Endothelial cell of umbilical vein (primary cell): ENCODE measurements around the gene TMEM223. TPM values are rescaled to one million over a fixed set of nuclear protein-coding genes. Genes with fewer than 3 reads are reported as not detected.

Experiments
- BruUV-seq: library from RNA; stranded (reverse); fragments of 400-500 nt; replicated peaks from 2 replicates; lab custom pipeline; 2021; lab: Mats Ljungman, UMichigan
- CTCF ChIA-PET: fragments of 300-600, 350-600 bp; sonication (Branson Sonifier 250); formaldehyde crosslinking; loops from one replicate; lab custom pipeline; 2021; ENCODE audit warnings: antibody characterized with exemption, inconsistent platforms; lab: Charles Lee
- POLR2A ChIA-PET: fragments of 300-600, 350-600 bp; sonication (Branson Sonifier 250); formaldehyde crosslinking; loops from one replicate; lab custom pipeline; 2021; ENCODE audit warnings: antibody characterized with exemption, inconsistent platforms; lab: Charles Lee
- DNase-seq: peaks from one replicate; pipeline ENCODE4 v3.0.0-alpha.2; 2011; ENCODE audit warnings: low read depth, low spot score
- FAIRE-seq: peaks from 2 replicates; lab custom pipeline; 2011; peaks lifted over from hg19 to GRCh38; lab: Jason Lieb, UNC
- H2AFZ ChIP-seq: 2 replicates; pipeline ENCODE4 v1.6.0; 2012; ENCODE audit warnings: low read depth, low read length, control low read depth, inconsistent platforms
- H3K27ac ChIP-seq: 2 replicates; pipeline ENCODE4 v1.5.1; 2011; ENCODE audit warnings: low read depth, mild to moderate bottlenecking, control low read depth, low read length, moderate library complexity; ENCODE audit not compliant: insufficient read depth
- H3K27me3 ChIP-seq, 2 experiments: 2 replicates each; pipeline versions ENCODE4 v1.6.0 to v1.6.1; 2011; ENCODE audit warnings: low read length in 2 of 2, mixed read lengths in 1 of 2; ENCODE audit not compliant: control insufficient read depth in 2 of 2, insufficient read depth in 2 of 2
- H3K36me3 ChIP-seq, 2 experiments: 2 replicates in 1 of 2; 3 replicates in 1 of 2; pipeline ENCODE4 v1.5.1; 2011; ENCODE audit warnings: low read length in 2 of 2, mild to moderate bottlenecking in 1 of 2, moderate library complexity in 1 of 2; ENCODE audit not compliant: control insufficient read depth in 2 of 2, insufficient read depth in 2 of 2; ENCODE audit errors: extremely low read depth in 1 of 2
- H3K4me1 ChIP-seq: 3 replicates; pipeline ENCODE4 v1.5.1; 2011; ENCODE audit warnings: mild to moderate bottlenecking, low read length; ENCODE audit not compliant: control insufficient read depth, insufficient read depth; ENCODE audit errors: extremely low read depth
- H3K4me2 ChIP-seq: 2 replicates; pipeline ENCODE4 v1.6.1; 2011; ENCODE audit warnings: low read length, control low read depth, mixed read lengths; ENCODE audit not compliant: insufficient read depth
- H3K4me3 ChIP-seq, 3 experiments: fragments of 200-600 bp in 1 of 3; sonication (generic), shearing (Covaris generic) in 1 of 3; replicated peaks in 1 of 3; 2 replicates each; pipeline ENCODE4 v1.5.1; 2011 to 2016; ENCODE audit warnings: control low read depth in 3 of 3, low read length in 3 of 3, mild to moderate bottlenecking in 2 of 3, inconsistent platforms in 1 of 3, low read depth in 1 of 3, moderate library complexity in 1 of 3; ENCODE audit not compliant: insufficient read depth in 1 of 3
- H3K79me2 ChIP-seq: 2 replicates; pipeline ENCODE4 v1.6.0; 2012; ENCODE audit warnings: low read length, inconsistent platforms; ENCODE audit not compliant: control insufficient read depth, insufficient read depth
- H3K9ac ChIP-seq: replicated peaks from 2 replicates; pipeline ENCODE3; 2011; ENCODE audit warnings: low read length, control low read depth; ENCODE audit not compliant: insufficient read depth; ENCODE audit errors: extremely low read depth
- H3K9me1 ChIP-seq: replicated peaks from 3 replicates; pipeline ENCODE4 v1.6.0; 2011; ENCODE audit warnings: mild to moderate bottlenecking, low read length; ENCODE audit not compliant: control insufficient read depth, insufficient read depth; ENCODE audit errors: extremely low read depth
- H3K9me3 ChIP-seq: replicated peaks from 2 replicates; pipeline ENCODE4 v1.5.1; 2012; ENCODE audit warnings: low read length, inconsistent platforms; ENCODE audit not compliant: control insufficient read depth, insufficient read depth
- H4K20me1 ChIP-seq: replicated peaks from 2 replicates; pipeline ENCODE3; 2011; ENCODE audit warnings: mild to moderate bottlenecking, low read length; ENCODE audit not compliant: control insufficient read depth, insufficient read depth; ENCODE audit errors: extremely low read depth
- CTCF ChIP-seq, 2 donors: IDR thresholded peaks; 1 replicate in 1 of 2; 2 replicates in 1 of 2; pipeline ENCODE4 v1.5.1; 2011; ENCODE audit warnings: low read length in 2 of 2, mild to moderate bottlenecking in 2 of 2, moderate library complexity in 2 of 2, control low read depth in 1 of 2, inconsistent platforms in 1 of 2, low read depth in 1 of 2; ENCODE audit not compliant: insufficient read depth in 1 of 2; ENCODE audit errors: extremely low read depth in 1 of 2
- EZH2 ChIP-seq: IDR thresholded peaks from 2 replicates; pipeline ENCODE4 v1.6.1; 2012; ENCODE audit warnings: borderline replicate concordance, low read depth, mild to moderate bottlenecking, moderate library complexity, low read length, inconsistent platforms; ENCODE audit not compliant: severe bottlenecking
- FOS ChIP-seq: IDR thresholded peaks from 2 replicates; pipeline ENCODE4 v1.6.1; 2011; ENCODE audit warnings: mild to moderate bottlenecking, low read length, moderate library complexity, borderline replicate concordance; ENCODE audit not compliant: insufficient read depth
- GATA2 ChIP-seq: IDR thresholded peaks from 2 replicates; pipeline ENCODE4 v1.7.0; 2011; ENCODE audit warnings: low read depth, mild to moderate bottlenecking, moderate library complexity, mixed read lengths, low read length; ENCODE audit not compliant: insufficient read length, insufficient read depth
- JUN ChIP-seq: IDR thresholded peaks from 2 replicates; pipeline ENCODE4 v1.6.1; 2011; ENCODE audit warnings: borderline replicate concordance, low read depth; ENCODE audit not compliant: insufficient read length, insufficient read depth
- MAX ChIP-seq: IDR thresholded peaks from 2 replicates; pipeline ENCODE4 v1.6.1; 2011; ENCODE audit not compliant: insufficient read depth, insufficient read length
- MYC ChIP-seq: IDR thresholded peaks from one replicate; pipeline ENCODE4 v1.6.1; 2011; ENCODE audit warnings: mild to moderate bottlenecking, low read depth, low read length
- POLR2A ChIP-seq: IDR thresholded peaks from 2 replicates; pipeline ENCODE4 v1.6.1; 2012; ENCODE audit warnings: low read depth, mild to moderate bottlenecking, control low read depth, low read length
- POLR2AphosphoS5 ChIP-seq: IDR thresholded peaks from 2 replicates; pipeline ENCODE4 v1.6.1; 2012; ENCODE audit warnings: low read depth, mild to moderate bottlenecking, control low read depth, low read length, moderate library complexity; ENCODE audit not compliant: insufficient read depth
- dilution Hi-C: fragments of 300-500 bp; cut with MboI; formaldehyde crosslinking; loops from one replicate; pipeline ENCODE4 v1.15.0; 2019; ENCODE audit warnings: low sequenced_read_pairs; ENCODE audit not compliant: extremely low pct_ligation_motif_present
- intact Hi-C: fragments of 100-400 bp; cut with micrococcal nuclease; formaldehyde crosslinking; loops from one replicate; pipeline ENCODE4 v1.10.0; 2022
- polyA plus RNA-seq, 4 experiments: library from polyadenylated mRNA; depleted of rRNA in 3 of 4; stranded (reverse) in 3 of 4; unstranded in 1 of 4; fragments of >200 nt; gene quantifications; 2 replicates each; pipeline versions ENCODE4 v1.2.1 to v1.2.3, GENCODE V29; 2011 to 2012; ENCODE audit warnings: missing spikeins in 1 of 4
- total RNA-seq: library from RNA; stranded (reverse); gene quantifications from 2 replicates; pipeline ENCODE4 v1.2.3, GENCODE V29; 2021

The TMEM223 gene
- total and polyA plus RNA-seq, 2 donors (not counting 3 experiments of a cell fraction or from before 2014, with no cell fraction given) = 11.8 to 26.7 TPM

- H3K9ac ChIP-seq = no peak overlapping the region
- H3K4me1 ChIP-seq = peaks cover 7% of the 10 kb centered on the region
- intact Hi-C loops = no loop called here
- no TSS peak for BruUV-seq
- ChIA-PET POLR2A (no interaction called here), CTCF (interaction anchor here (1.2 to 1.3 kb wide), 3 partner anchors 11 to 25 kb away, joined by 3 to 5 read pairs (median 3); no protein-coding TSS in a partner anchor)
- H3K9me1 ChIP-seq = no peaks in the 10 kb centered on the region
- H3K36me3 ChIP-seq = peaks cover under 1 to 6% of the 10 kb centered on the region in 2 experiments
- no peak overlapping the region for H2AFZ ChIP-seq
- TF ChIP-seq EZH2 = no peak
- TF ChIP-seq MAX = no peak
- no peak for TF ChIP-seq MYC
- H3K27me3 ChIP-seq = no peaks in the 10 kb centered on the region
- no peak overlapping the region for H3K27ac ChIP-seq
- no peaks in the 10 kb centered on the region for H4K20me1 ChIP-seq
- DNase-seq (no peak), FAIRE-seq (no peak)
- no peak overlapping the region for H3K4me3 ChIP-seq
- H3K9me3 ChIP-seq = no peaks in the 10 kb centered on the region
- dilution Hi-C loops = no loop called here
- no peak overlapping the region for H3K4me2 ChIP-seq
- H3K79me2 ChIP-seq = no peaks in the 10 kb centered on the region
Observed at GRCh38 chr11:62811659-62812058, 19.9 kb upstream of the TMEM223 start.

GRCh38 chr11:62810748-62811147 lies 18.9 kb upstream of the TMEM223 start:
- Histone ChIP-seq H3K4me2 (no peak overlapping the region), H3K4me1 (peaks cover 12% of the 10 kb centered on the region), H3K4me3 (no peak overlapping the region), H3K36me3 (peaks cover 0 to under 1% of the 10 kb centered on the region in 2 experiments), H3K27ac (no peak overlapping the region), H3K27me3 (no peaks in the 10 kb centered on the region), H4K20me1 (no peaks in the 10 kb centered on the region), H3K9me1 (no peaks in the 10 kb centered on the region), H3K9me3 (no peaks in the 10 kb centered on the region), H2AFZ (no peak overlapping the region), H3K9ac (no peak overlapping the region), H3K79me2 (no peaks in the 10 kb centered on the region)
- POLR2A ChIA-PET = no interaction called here
- no TSS peak for BruUV-seq
- CTCF ChIA-PET = interaction anchor here (1.0 kb wide), 1 partner anchor 24 kb away, joined by 3 read pairs; no protein-coding TSS in a partner anchor
- no peak for FAIRE-seq
- dilution Hi-C loops (no loop called here), intact Hi-C loops (no loop called here)
- no peak for DNase-seq
- TF ChIP-seq FOS (no peak), MYC (no peak), GATA2 (no peak), POLR2AphosphoS5 (no peak), JUN (no peak), EZH2 (no peak), POLR2A (no peak), CTCF (IDR thresholded peaks at IDR 0.05; ENCODE audit: extremely low read depth in 1 of 2, insufficient read depth in 1 of 2, low read depth in 1 of 2, low read length in 2 of 2) (no peak), MAX (no peak)
